Upper lobe of left lung (tissue), 6 donors: Measurements from ENCODE around the gene CLEC3A. TPM values are rescaled to one million over a fixed set of nuclear protein-coding genes. Genes with fewer than 3 reads are reported as not detected.
"Not testable (repeated sequence)": the region's sequence is repeated elsewhere in the genome, so short reads cannot be mapped to it uniquely, and the experiment has no call there.

Source experiments
- ATAC-seq, 2 donors: fragments of 200-7000 bp; cut with Tn5 transposase; one replicate each; pipeline ENCODE4 v1.9.1; 2022; ENCODE audit warnings: mild to moderate bottlenecking in 2 of 2, moderate library complexity in 2 of 2; ENCODE audit not compliant: low FRiP score in 2 of 2
- DNase-seq, 2 donors: peaks; one replicate each; pipeline ENCODE4 v3.0.0-alpha.2; 2019 to 2020
- H3K27ac ChIP-seq, 4 donors: fragments of 200-600 bp; sonication (generic); one replicate each; pipeline ENCODE4 v1.5.1; 2016 to 2019
- H3K27me3 ChIP-seq, 4 donors: fragments of 200-600 bp; sonication (generic); one replicate each; pipeline ENCODE4 v1.5.1; 2017 to 2019
- H3K36me3 ChIP-seq, 4 donors: fragments of 200-600 bp; sonication (generic); one replicate each; pipeline ENCODE4 v1.5.1; 2016 to 2019
- H3K4me1 ChIP-seq, 4 donors: fragments of 200-600 bp; sonication (generic); one replicate each; pipeline ENCODE4 v1.5.1; 2018 to 2019
- H3K4me3 ChIP-seq, 4 donors: fragments of 200-600 bp; sonication (generic); one replicate each; pipeline ENCODE4 v1.5.1; 2017 to 2019; ENCODE audit warnings: mild to moderate bottlenecking in 2 of 4, moderate library complexity in 1 of 4
- H3K9me3 ChIP-seq, 4 donors: fragments of 200-600 bp; sonication (generic); one replicate each; pipeline ENCODE4 v1.5.1; 2018 to 2019
- CTCF ChIP-seq, 6 experiments: fragments of 450-650 bp in 4 of 6; fragments of 200-600 bp in 2 of 6; sonication (generic) in 2 of 6; IDR thresholded peaks; one replicate each; pipeline ENCODE4 v1.5.1; 2016 to 2019; ENCODE audit warnings: antibody characterized with exemption in 6 of 6
- EP300 ChIP-seq, 4 donors: sonication (generic); formaldehyde crosslinking; IDR thresholded peaks; one replicate each; pipeline ENCODE4 v1.5.1; 2017; ENCODE audit warnings: antibody characterized with exemption in 4 of 4, control low read depth in 2 of 4
- POLR2A ChIP-seq, 4 donors: fragments of 450-650 bp; IDR thresholded peaks; one replicate each; pipeline ENCODE4 v1.5.1; 2016 to 2017; ENCODE audit warnings: antibody characterized with exemption in 4 of 4, mild to moderate bottlenecking in 2 of 4
- POLR2AphosphoS5 ChIP-seq, 2 donors: sonication (generic); formaldehyde crosslinking; IDR thresholded peaks; one replicate each; pipeline ENCODE4 v1.5.1; 2017; ENCODE audit warnings: antibody characterized with exemption in 2 of 2
- WGBS, 2 donors: methylation state at CpG; one replicate each; pipeline ENCODE4 v1.1.5; 2017 to 2018; 5-methylcytosine and 5-hydroxymethylcytosine counted together
- total RNA-seq, 6 donors: library from RNA; depleted of rRNA in 4 of 6; stranded (reverse); fragments of >200 nt in 4 of 6; gene quantifications; one replicate each; pipeline versions ENCODE4 v1.1.0 to v1.2.1, GENCODE V29; 2016 to 2021
- donor health status: DM: no; HTN: no; CAD: no; lungs with moderate emphysema.
- donor health status: DM: no; HTN: yes; CAD: no; lungs with severe emphysema.

Gene CLEC3A
- total RNA-seq, 6 donors from 2014 or later: not detected

- Histone ChIP-seq H3K9me3 (no peaks in the 10 kb centered on the region), H3K27ac (no peak overlapping the region), H3K27me3 (no peaks in the 10 kb centered on the region), H3K4me1 (no peaks in the 10 kb centered on the region), H3K4me3 (no peak overlapping the region), H3K36me3 (no peaks in the 10 kb centered on the region)
- no peak for ATAC-seq
- WGBS, 2 donors: 88 to 91% methylated on average over 7 of the region's 7 CpGs
- DNase-seq: no peak
- TF ChIP-seq POLR2AphosphoS5 (IDR thresholded peaks at IDR 0.05) (no peak), POLR2A (IDR thresholded peaks at IDR 0.05) (no peak), CTCF (IDR thresholded peaks at IDR 0.05) (no peak), EP300 (IDR thresholded peaks at IDR 0.05) (no peak)
Observed at GRCh38 chr16:77986011-77986740, 36.2 kb upstream of the CLEC3A start.

GRCh38 chr16:77987810-77988209 is 34.5 kb upstream of the CLEC3A start:
- Histone ChIP-seq H3K4me1 (no peaks in the 10 kb centered on the region), H3K4me3 (no peak overlapping the region), H3K27me3 (no peaks in the 10 kb centered on the region), H3K27ac (no peak overlapping the region), H3K9me3 (no peaks in the 10 kb centered on the region), H3K36me3 (no peaks in the 10 kb centered on the region)
- TF ChIP-seq POLR2A (IDR thresholded peaks at IDR 0.05): no peak
- TF ChIP-seq POLR2AphosphoS5 (IDR thresholded peaks at IDR 0.05): no peak
- TF ChIP-seq EP300 (IDR thresholded peaks at IDR 0.05): no peak
- TF ChIP-seq CTCF (IDR thresholded peaks at IDR 0.05): no peak
- WGBS, 2 donors: 55 to 58% methylated on average over 2 of the region's 2 CpGs
- ATAC-seq (peak in 1 of 2 donors; percentile 67), DNase-seq (no peak)

- Histone ChIP-seq H3K27me3 (no peaks in the 10 kb centered on the region), H3K27ac (no peak overlapping the region), H3K9me3 (no peaks in the 10 kb centered on the region), H3K36me3 (no peaks in the 10 kb centered on the region), H3K4me3 (no peak overlapping the region), H3K4me1 (no peaks in the 10 kb centered on the region)
- TF ChIP-seq POLR2AphosphoS5 (IDR thresholded peaks at IDR 0.05): no peak
- no peak for TF ChIP-seq EP300 (IDR thresholded peaks at IDR 0.05)
- no peak for TF ChIP-seq POLR2A (IDR thresholded peaks at IDR 0.05)
- TF ChIP-seq CTCF (IDR thresholded peaks at IDR 0.05): no peak
- DNase-seq (no peak), ATAC-seq (no peak)
- 75 to 89% methylated on average over 4 of the region's 4 CpGs for WGBS, 2 donors
Observed at GRCh38 chr16:77989846-77990245, 32.5 kb upstream of the CLEC3A start.

- 65 to 75% methylated on average over 4 of the region's 4 CpGs for WGBS, 2 donors
- DNase-seq (no peak), ATAC-seq (no peak)
- H3K27me3 ChIP-seq: no peaks in the 10 kb centered on the region
- H3K9me3 ChIP-seq: peaks cover 0 to 9% (median 8%) of the 10 kb centered on the region in 4 donors
- no peak overlapping the region for H3K4me3 ChIP-seq
- H3K36me3 ChIP-seq: no peaks in the 10 kb centered on the region
- no peak for TF ChIP-seq EP300 (IDR thresholded peaks at IDR 0.05)
- TF ChIP-seq CTCF (IDR thresholded peaks at IDR 0.05): no peak
- TF ChIP-seq POLR2A (IDR thresholded peaks at IDR 0.05): no peak
- TF ChIP-seq POLR2AphosphoS5 (IDR thresholded peaks at IDR 0.05): no peak
- no peaks in the 10 kb centered on the region for H3K4me1 ChIP-seq
- H3K27ac ChIP-seq: no peak overlapping the region
Observed at GRCh38 chr16:77991701-77992100, 30.6 kb upstream of the CLEC3A start.

GRCh38 chr16:77992381-77992780 is 30.0 kb upstream of the CLEC3A start:
- not testable (repeated sequence) for H3K27ac ChIP-seq, H3K9me3 ChIP-seq
- 33 to 38% methylated on average over 2 of the region's 2 CpGs for WGBS, 2 donors

More at GRCh38 chr16:77992381-77992780, 30.0 kb upstream of the CLEC3A start:
- not testable (repeated sequence) for H3K36me3 ChIP-seq, H3K27me3 ChIP-seq, DNase-seq, ATAC-seq, H3K4me3 ChIP-seq, H3K4me1 ChIP-seq
